NOMO-1 treated with dmso at 0.1 percent for 144 hours (cell line): ENCODE results near the gene CALHM1.
"Not testable (repeated sequence)": the region's sequence is repeated elsewhere in the genome, so short reads cannot be mapped to it uniquely, and the experiment has no call there.

Experiments
- DNase-seq: peaks from one replicate; lab custom pipeline; 2025; ENCODE audit not compliant: unreplicated experiment; lab: John Stamatoyannopoulos, UW

Gene CALHM1

GRCh38 chr10:103433858-103434257 lies 24.8 kb downstream of the CALHM1 start:
- no peak for DNase-seq

- DNase-seq: no peak
Observed at GRCh38 chr10:103431902-103432301, 26.8 kb downstream of the CALHM1 start.

DNA sequence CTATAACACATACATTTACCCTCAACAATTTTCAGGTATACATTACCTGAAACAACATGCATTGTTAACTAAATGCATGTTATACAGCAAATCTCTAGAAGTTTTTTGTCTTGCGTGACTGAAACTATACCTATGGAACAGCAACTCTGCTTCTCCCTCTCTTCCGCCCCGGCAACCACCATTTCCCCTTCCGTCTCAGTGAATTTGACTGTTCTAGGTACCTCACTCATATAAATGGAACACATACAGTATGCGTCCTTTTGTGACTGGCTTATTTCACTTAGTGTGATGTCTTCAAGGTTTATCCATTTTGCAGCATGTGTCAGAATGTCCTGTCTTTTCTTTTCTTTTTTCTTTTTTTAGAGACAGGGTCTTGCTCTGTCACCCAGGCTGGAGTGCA lies 29.1 kb downstream of the CALHM1 start:
- DNase-seq: no peak

DNA sequence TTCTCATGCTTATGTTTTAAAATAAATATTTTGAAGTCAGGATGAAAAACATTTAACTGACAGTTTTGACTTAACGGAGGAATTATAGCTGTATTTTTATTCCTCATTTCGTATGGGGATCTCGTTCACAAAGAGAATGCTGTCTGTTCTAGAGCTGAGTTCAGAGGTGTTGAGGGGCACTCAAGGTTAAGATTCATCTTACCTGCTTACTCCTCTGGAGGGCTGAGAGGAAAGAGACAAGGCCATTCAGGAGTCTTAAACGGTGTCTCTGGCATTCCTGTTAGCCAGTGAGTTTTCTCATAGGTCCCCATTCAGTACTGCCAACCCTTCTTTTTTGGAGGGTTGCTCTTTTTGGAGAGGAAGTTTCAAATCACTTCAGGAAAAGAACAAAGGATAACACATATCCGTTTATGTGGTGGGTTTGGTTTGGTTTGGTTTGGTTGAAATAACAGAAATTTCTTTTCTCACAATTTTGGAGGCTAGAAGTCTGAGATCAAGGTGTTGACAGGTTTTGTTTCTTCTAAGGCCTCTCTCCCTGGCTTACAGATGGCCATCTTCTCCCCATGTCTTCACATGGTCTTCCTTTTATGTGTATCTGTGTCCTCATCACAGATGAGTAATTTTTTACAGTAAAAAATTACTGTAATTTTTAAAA lies 29.6 kb downstream of the CALHM1 start:
- DNase-seq: no peak

DNA sequence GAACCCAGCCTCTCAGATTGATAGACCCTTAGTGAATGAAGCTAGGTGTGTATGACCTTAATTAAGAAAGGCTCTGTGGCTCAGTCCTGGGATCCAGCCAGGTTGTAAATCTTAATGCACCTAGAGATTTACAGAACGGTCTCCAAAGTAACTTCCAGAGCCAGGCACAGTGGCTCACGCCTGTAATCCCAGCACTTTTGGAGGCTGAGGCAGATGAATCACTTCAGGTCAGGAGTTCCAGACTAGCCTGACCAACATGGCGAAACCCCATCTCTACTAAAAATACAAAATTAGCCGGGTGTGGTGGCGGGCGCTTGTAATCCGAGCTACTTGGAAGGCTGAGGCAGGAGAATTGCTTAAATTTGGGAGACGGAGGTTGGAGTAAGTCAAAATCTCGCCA lies 30.8 kb downstream of the CALHM1 start:
- DNase-seq: no peak

DNA sequence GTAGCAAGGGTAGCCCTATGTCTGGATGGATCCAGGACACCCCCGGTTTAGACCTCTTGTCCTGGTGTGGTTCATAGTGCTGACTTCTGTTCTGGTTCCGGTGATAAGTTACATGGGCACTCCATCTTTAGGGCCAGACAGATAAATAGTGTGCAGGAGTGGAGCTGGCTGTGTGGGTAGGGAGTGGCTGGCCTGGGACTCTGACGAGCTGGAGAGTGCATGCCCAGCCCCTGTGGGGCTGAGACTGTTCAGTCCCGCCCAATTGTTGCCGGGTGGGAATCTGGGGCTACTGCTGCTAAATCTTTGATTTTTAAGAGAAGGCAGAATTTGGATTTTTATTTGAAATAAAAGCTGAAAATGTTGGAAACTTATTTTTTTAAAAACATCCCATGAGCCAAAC lies 35.0 kb downstream of the CALHM1 start:
- no peak for DNase-seq

DNA sequence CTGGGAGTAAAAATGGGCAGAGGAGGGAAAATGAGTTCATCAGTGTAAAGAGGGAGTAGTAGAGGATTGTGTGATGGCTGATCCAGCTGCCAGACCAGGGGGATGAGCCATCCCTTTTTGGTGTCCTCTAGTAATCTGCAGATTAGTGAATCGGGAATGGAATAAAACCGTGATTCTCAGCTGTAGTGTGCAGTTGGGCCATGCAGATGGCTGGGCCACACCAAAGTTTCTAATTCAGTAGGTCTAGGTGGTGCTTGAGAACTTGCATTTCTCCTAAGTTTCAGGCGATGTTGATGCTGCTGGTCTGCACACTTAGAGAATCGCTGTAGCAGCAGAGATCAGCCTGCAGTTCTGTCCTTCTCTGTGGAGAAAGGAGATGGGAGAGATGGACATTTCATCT lies 39.6 kb downstream of the CALHM1 start:
- DNase-seq: no peak

- DNase-seq: no peak
Observed at GRCh38 chr10:103417601-103418000, 41.1 kb downstream of the CALHM1 start.

GRCh38 chr10:103417148-103417469 lies 41.6 kb downstream of the CALHM1 start:
- DNase-seq: not testable (repeated sequence)

DNA sequence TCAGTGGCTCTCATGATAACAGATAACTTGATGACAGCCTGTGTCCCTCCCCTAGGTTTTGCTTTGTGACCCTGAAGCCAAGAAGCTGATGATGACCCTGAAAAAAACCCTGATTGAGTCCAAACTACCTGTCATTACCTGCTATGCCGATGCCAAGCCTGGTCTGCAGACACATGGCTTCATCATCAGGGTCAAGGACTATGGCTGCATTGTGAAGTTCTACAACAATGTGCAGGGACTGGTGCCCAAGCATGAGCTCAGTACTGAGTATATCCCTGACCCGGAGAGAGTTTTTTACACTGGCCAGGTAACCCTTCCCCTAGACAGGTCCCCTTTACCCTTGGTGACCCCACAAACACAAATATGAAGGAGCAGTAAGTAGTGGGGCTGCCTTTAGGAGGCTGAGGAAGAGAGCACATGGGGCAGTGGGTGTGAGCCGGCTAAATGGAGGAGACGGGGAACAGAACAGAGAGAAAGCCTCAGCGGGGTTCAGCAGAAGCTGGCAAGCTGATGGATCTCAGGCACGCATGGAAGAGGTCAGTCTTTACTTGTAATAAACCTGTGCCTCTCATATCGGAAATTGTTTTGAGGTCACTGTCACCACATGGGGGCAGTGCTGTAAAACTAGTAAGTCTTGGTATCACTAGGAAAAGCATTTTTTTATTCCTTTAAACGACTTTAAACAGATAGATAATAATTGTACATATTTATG lies 42.1 kb downstream of the CALHM1 start:
- DNase-seq: no peak

- no peak for DNase-seq
Observed at GRCh38 chr10:103415581-103415980, 43.1 kb downstream of the CALHM1 start.

- no peak for DNase-seq
Observed at GRCh38 chr10:103413564-103413963, 45.1 kb downstream of the CALHM1 start.
